HCT116 (cell line): ENCODE data around the gene WWTR1. TPM values are rescaled to one million over a fixed set of nuclear protein-coding genes. Genes with fewer than 3 reads are reported as not detected.

Experiments
- ATAC-seq: fragments of 200-7000 bp; cut with Tn5 transposase; 2 replicates; pipeline ENCODE4 v1.9.1; 2020; ENCODE audit warnings: mild to moderate bottlenecking, moderate library complexity
- BruUV-seq: library from RNA; stranded (reverse); fragments of 400-500 nt; replicated peaks from 2 replicates; lab custom pipeline; 2021; lab: Mats Ljungman, UMichigan
- CTCF ChIA-PET: fragments of 300-600 bp; sonication (Branson Sonifier 250); formaldehyde crosslinking; loops from one replicate; lab custom pipeline; 2021; ENCODE audit warnings: antibody characterized with exemption; lab: Charles Lee
- POLR2A ChIA-PET: fragments of 300-600, 350-600 bp; sonication (Branson Sonifier 250); formaldehyde crosslinking; loops from one replicate; lab custom pipeline; 2021; ENCODE audit warnings: antibody characterized with exemption; lab: Charles Lee
- RAD21 ChIA-PET, 2 experiments: fragments of 300-600 bp; sonication (Branson Sonifier 250); formaldehyde crosslinking; loops; one replicate each; lab custom pipeline; 2023; ENCODE audit warnings: low total read pairs in 2 of 2; ENCODE audit not compliant: uncharacterized antibody in 2 of 2, unreplicated experiment in 2 of 2, low non-redundant PET in 1 of 2; lab: Charles Lee
- DNase-seq: peaks from one replicate; pipeline ENCODE4 v3.0.0-alpha.2; 2010; ENCODE audit warnings: low read depth, low spot score
- H2AFZ ChIP-seq: fragments of 200-600 bp; shearing (Covaris generic), sonication (generic); 2 replicates; pipeline ENCODE4 v1.6.1; 2017; ENCODE audit warnings: low read depth, mixed run types, mixed read lengths, antibody characterized with exemption, low read length; ENCODE audit not compliant: poor library complexity, severe bottlenecking
- H3K27ac ChIP-seq: 2 replicates; pipeline ENCODE4 v1.5.1; 2012; ENCODE audit warnings: low read depth, low read length
- H3K27me3 ChIP-seq: fragments of 200-600 bp; sonication (generic); 2 replicates; pipeline ENCODE4 v1.6.1; 2016; ENCODE audit warnings: mixed run types, low read length, mixed read lengths; ENCODE audit not compliant: insufficient read depth
- H3K36me3 ChIP-seq, 2 experiments: fragments of 200-500 bp in 1 of 2; fragments of 200-600 bp in 1 of 2; sonication (Bioruptor generic) in 1 of 2; sonication (generic) in 1 of 2; 2 replicates each; pipeline versions ENCODE4 v1.5.1 to v1.6.1; 2014 to 2016; ENCODE audit warnings: low read length in 2 of 2, inconsistent platforms in 1 of 2, mixed read lengths in 1 of 2, mixed run types in 1 of 2; ENCODE audit not compliant: insufficient read depth in 2 of 2, control insufficient read depth in 1 of 2
- H3K4me1 ChIP-seq, 2 experiments: fragments of 200-600 bp in 1 of 2; sonication (generic) in 1 of 2; 2 replicates each; pipeline versions ENCODE4 v1.5.1 to v1.6.1; 2012 to 2017; ENCODE audit warnings: low read length in 2 of 2, inconsistent platforms in 1 of 2, mild to moderate bottlenecking in 1 of 2, mixed read lengths in 1 of 2, mixed run types in 1 of 2, moderate library complexity in 1 of 2; ENCODE audit not compliant: insufficient read depth in 2 of 2, control insufficient read depth in 1 of 2
- H3K4me2 ChIP-seq: fragments of 200-600 bp; sonication (generic); 2 replicates; pipeline ENCODE4 v1.6.1; 2017; ENCODE audit warnings: mixed run types, low read length, mixed read lengths
- H3K4me3 ChIP-seq, 2 experiments: fragments of 200-600 bp in 1 of 2; sonication (generic) in 1 of 2; replicated peaks in 1 of 2; 2 replicates each; pipeline ENCODE4 v1.5.1; 2011 to 2016; ENCODE audit warnings: low read length in 2 of 2, control low read depth in 1 of 2, low read depth in 1 of 2, mild to moderate bottlenecking in 1 of 2, mixed read lengths in 1 of 2, mixed run types in 1 of 2
- H3K79me2 ChIP-seq: fragments of 200-600 bp; sonication (generic); 2 replicates; pipeline ENCODE4 v1.6.1; 2017; ENCODE audit warnings: mild to moderate bottlenecking, mixed run types, low read length, moderate library complexity, mixed read lengths; ENCODE audit not compliant: insufficient read depth
- H3K9ac ChIP-seq: fragments of 200-600 bp; sonication (generic); 2 replicates; pipeline ENCODE4 v1.6.1; 2016; ENCODE audit warnings: low read length, mixed read lengths
- H3K9me2 ChIP-seq: fragments of 200-600 bp; sonication (generic), shearing (Covaris generic); 2 replicates; pipeline ENCODE4 v1.6.1; 2017; ENCODE audit warnings: mixed run types, mild to moderate bottlenecking, moderate library complexity; ENCODE audit not compliant: insufficient read depth
- H3K9me3 ChIP-seq, 2 experiments: fragments of 200-500 bp in 1 of 2; fragments of 200-600 bp in 1 of 2; sonication (Bioruptor generic) in 1 of 2; sonication (generic) in 1 of 2; 2 replicates each; pipeline ENCODE4 v1.6.1; 2014 to 2017; ENCODE audit warnings: low read length in 2 of 2, mixed read lengths in 2 of 2, inconsistent platforms in 1 of 2, low read depth in 1 of 2, mild to moderate bottlenecking in 1 of 2, mixed run types in 1 of 2, moderate library complexity in 1 of 2; ENCODE audit not compliant: control insufficient read depth in 1 of 2, insufficient read depth in 1 of 2
- H4K20me1 ChIP-seq: fragments of 200-600 bp; sonication (generic), shearing (Covaris generic); 2 replicates; pipeline ENCODE4 v1.6.1; 2017; ENCODE audit warnings: mixed run types, mild to moderate bottlenecking, moderate library complexity; ENCODE audit not compliant: insufficient read depth
- CBX3 ChIP-seq: IDR thresholded peaks from 2 replicates; pipeline ENCODE4 v1.6.1; 2012; ENCODE audit warnings: low read depth
- EGR1 ChIP-seq: IDR thresholded peaks from 2 replicates; pipeline ENCODE4 v1.6.1; 2012; ENCODE audit warnings: low read depth
- ELF1 ChIP-seq: IDR thresholded peaks from 2 replicates; pipeline ENCODE4 v1.6.1; 2012; ENCODE audit warnings: low read depth, borderline replicate concordance
- EZH2 ChIP-seq: fragments of 200-600 bp; sonication (generic); IDR thresholded peaks from 2 replicates; pipeline ENCODE4 v1.6.1; 2017; ENCODE audit warnings: antibody characterized with exemption, mixed run types
- EZH2phosphoT487 ChIP-seq: fragments of 200-600 bp; IDR thresholded peaks from 2 replicates; pipeline ENCODE4 v1.6.1; 2018; ENCODE audit warnings: antibody characterized with exemption, borderline replicate concordance
- FOSL1 ChIP-seq: IDR thresholded peaks from 2 replicates; pipeline ENCODE4 v1.6.1; 2012; ENCODE audit warnings: low read depth
- JUND ChIP-seq: IDR thresholded peaks from 2 replicates; pipeline ENCODE4 v1.6.1; 2012
- POLR2AphosphoS5 ChIP-seq: IDR thresholded peaks from 2 replicates; pipeline ENCODE4 v1.6.1; 2011; ENCODE audit warnings: mild to moderate bottlenecking, low read depth, low read length, moderate library complexity
- RAD21 ChIP-seq: IDR thresholded peaks from 2 replicates; pipeline ENCODE4 v1.6.1; 2012; ENCODE audit warnings: low read depth, mild to moderate bottlenecking
- SIN3A ChIP-seq: IDR thresholded peaks from 2 replicates; pipeline ENCODE4 v1.6.1; 2012; ENCODE audit warnings: low read depth
- SP1 ChIP-seq: IDR thresholded peaks from 2 replicates; pipeline ENCODE4 v1.6.1; 2012; ENCODE audit warnings: low read depth
- SRF ChIP-seq: IDR thresholded peaks from 2 replicates; pipeline ENCODE4 v1.6.1; 2012; ENCODE audit warnings: low read depth
- TCF7L2 ChIP-seq: IDR thresholded peaks from 2 replicates; pipeline ENCODE4 v1.7.0; 2011; ENCODE audit warnings: borderline replicate concordance, inconsistent platforms; ENCODE audit not compliant: insufficient read depth, insufficient read length; ENCODE audit errors: extremely low read depth
- YY1 ChIP-seq: IDR thresholded peaks from 2 replicates; pipeline ENCODE4 v1.6.1; 2011; ENCODE audit warnings: low read length, low read depth, moderate library complexity, mild to moderate bottlenecking; ENCODE audit not compliant: insufficient replicate concordance; ENCODE audit errors: extremely low read depth
- ZFX ChIP-seq: fragments of 450-650 bp; IDR thresholded peaks from 2 replicates; pipeline ENCODE4 v1.6.1; 2017
- ZNF274 ChIP-seq: fragments of 200-500 bp; sonication (Bioruptor generic); IDR thresholded peaks from 2 replicates; pipeline ENCODE4 v1.6.1; 2014; ENCODE audit warnings: mild to moderate bottlenecking, low read depth, low read length, inconsistent platforms
- intact Hi-C: fragments of 100-400 bp; cut with micrococcal nuclease; formaldehyde crosslinking; loops from 2 replicates; pipeline ENCODE4 v1.10.0; 2022
- total RNA-seq: library from RNA; stranded (reverse); gene quantifications from one replicate; pipeline ENCODE4 v1.2.1, GENCODE V29; 2021; ENCODE audit not compliant: unreplicated experiment
- TF ChIP-seq, protein P1 (sequence below): IDR thresholded peaks from 2 replicates; pipeline ENCODE4 v1.6.1; 2012; ENCODE audit warnings: low read depth
- TF ChIP-seq, protein P2 (sequence below): IDR thresholded peaks from 2 replicates; pipeline ENCODE4 v1.6.1; 2012
- TF ChIP-seq, protein P3 (sequence below), 3 experiments: fragments of 200-600 bp in 1 of 3; sonication (generic) in 1 of 3; IDR thresholded peaks in 2 of 3; conservative IDR thresholded peaks in 1 of 3; 2 replicates each; pipeline ENCODE4 v1.5.1; 2012 to 2017; ENCODE audit warnings: low read depth in 2 of 3, low read length in 2 of 3, antibody characterized with exemption in 1 of 3, borderline replicate concordance in 1 of 3, control low read depth in 1 of 3, mild to moderate bottlenecking in 1 of 3, mixed read lengths in 1 of 3, mixed run types in 1 of 3, moderate library complexity in 1 of 3; ENCODE audit not compliant: insufficient read depth in 1 of 3
- TF ChIP-seq, protein P4 (sequence below): IDR thresholded peaks from 2 replicates; pipeline ENCODE4 v1.6.1; 2011; ENCODE audit warnings: mild to moderate bottlenecking, low read length, moderate library complexity; ENCODE audit not compliant: insufficient replicate concordance; ENCODE audit errors: extremely low read depth

The WWTR1 gene
- total RNA-seq, 1 experiment from 2014 or later: 46.9 TPM

DNA sequence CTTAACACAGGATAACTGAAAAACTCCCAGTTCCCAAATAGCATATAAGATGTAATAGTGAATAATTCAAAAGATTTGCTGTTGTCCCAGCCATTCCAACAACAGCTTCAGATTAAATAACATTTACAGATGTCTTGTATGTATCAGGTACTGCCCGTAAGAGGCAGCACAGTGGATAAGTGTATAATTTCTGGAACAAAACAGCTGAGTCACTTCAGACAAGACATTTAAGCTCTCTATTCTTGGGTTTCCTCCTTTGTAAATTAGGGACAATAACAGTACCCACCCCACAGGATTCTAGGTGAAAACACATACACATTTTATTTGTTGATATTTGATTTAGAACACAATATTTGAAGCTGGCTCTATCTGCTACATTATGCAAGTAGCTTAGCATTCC lies 2.6 kb upstream of the WWTR1 start:
- no peak for ATAC-seq
- H4K20me1 ChIP-seq: no peaks in the 10 kb centered on the region
- ChIA-PET POLR2A (interaction anchor here (0.6 to 2.9 kb wide), 3 partner anchors 12 to 91 kb away, joined by 3 to 8 read pairs (median 5); no protein-coding TSS in a partner anchor), CTCF (interaction anchor here (1.2 to 3.2 kb wide), 4 partner anchors 14 to 92 kb away, joined by 3 to 19 read pairs (median 5); partner anchors contain the start of gene COMMD2), RAD21 (interaction anchor here in 1 of 2 experiments (0.6 kb wide), 1 partner anchor 10 kb away, joined by 4 read pairs; no protein-coding TSS in a partner anchor)
- H3K27ac ChIP-seq: no peak overlapping the region
- BruUV-seq: no TSS peak
- H3K79me2 ChIP-seq: peaks cover 22% of the 10 kb centered on the region
- H3K9me2 ChIP-seq: no peaks in the 10 kb centered on the region
- H3K36me3 ChIP-seq: peaks cover 0 to 3% of the 10 kb centered on the region in 2 experiments; a peak in 1 of 4 replicates
- TF ChIP-seq ELF1: no peak
- TF ChIP-seq EZH2phosphoT487: no peak
- TF ChIP-seq RAD21: no peak
- TF ChIP-seq, protein P1, sequence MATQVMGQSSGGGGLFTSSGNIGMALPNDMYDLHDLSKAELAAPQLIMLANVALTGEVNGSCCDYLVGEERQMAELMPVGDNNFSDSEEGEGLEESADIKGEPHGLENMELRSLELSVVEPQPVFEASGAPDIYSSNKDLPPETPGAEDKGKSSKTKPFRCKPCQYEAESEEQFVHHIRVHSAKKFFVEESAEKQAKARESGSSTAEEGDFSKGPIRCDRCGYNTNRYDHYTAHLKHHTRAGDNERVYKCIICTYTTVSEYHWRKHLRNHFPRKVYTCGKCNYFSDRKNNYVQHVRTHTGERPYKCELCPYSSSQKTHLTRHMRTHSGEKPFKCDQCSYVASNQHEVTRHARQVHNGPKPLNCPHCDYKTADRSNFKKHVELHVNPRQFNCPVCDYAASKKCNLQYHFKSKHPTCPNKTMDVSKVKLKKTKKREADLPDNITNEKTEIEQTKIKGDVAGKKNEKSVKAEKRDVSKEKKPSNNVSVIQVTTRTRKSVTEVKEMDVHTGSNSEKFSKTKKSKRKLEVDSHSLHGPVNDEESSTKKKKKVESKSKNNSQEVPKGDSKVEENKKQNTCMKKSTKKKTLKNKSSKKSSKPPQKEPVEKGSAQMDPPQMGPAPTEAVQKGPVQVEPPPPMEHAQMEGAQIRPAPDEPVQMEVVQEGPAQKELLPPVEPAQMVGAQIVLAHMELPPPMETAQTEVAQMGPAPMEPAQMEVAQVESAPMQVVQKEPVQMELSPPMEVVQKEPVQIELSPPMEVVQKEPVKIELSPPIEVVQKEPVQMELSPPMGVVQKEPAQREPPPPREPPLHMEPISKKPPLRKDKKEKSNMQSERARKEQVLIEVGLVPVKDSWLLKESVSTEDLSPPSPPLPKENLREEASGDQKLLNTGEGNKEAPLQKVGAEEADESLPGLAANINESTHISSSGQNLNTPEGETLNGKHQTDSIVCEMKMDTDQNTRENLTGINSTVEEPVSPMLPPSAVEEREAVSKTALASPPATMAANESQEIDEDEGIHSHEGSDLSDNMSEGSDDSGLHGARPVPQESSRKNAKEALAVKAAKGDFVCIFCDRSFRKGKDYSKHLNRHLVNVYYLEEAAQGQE: no peak
- TF ChIP-seq SRF: no peak
- no peak for TF ChIP-seq EGR1
- TF ChIP-seq SP1: no peak
- no peak for TF ChIP-seq YY1
- TF ChIP-seq SIN3A: no peak
- no peak for TF ChIP-seq CBX3
- TF ChIP-seq, protein P2, sequence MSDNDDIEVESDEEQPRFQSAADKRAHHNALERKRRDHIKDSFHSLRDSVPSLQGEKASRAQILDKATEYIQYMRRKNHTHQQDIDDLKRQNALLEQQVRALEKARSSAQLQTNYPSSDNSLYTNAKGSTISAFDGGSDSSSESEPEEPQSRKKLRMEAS: no peak
- TF ChIP-seq POLR2AphosphoS5: no peak
- no peak for TF ChIP-seq TCF7L2
- no peak for TF ChIP-seq FOSL1
- no peak for TF ChIP-seq JUND
- TF ChIP-seq, protein P3, sequence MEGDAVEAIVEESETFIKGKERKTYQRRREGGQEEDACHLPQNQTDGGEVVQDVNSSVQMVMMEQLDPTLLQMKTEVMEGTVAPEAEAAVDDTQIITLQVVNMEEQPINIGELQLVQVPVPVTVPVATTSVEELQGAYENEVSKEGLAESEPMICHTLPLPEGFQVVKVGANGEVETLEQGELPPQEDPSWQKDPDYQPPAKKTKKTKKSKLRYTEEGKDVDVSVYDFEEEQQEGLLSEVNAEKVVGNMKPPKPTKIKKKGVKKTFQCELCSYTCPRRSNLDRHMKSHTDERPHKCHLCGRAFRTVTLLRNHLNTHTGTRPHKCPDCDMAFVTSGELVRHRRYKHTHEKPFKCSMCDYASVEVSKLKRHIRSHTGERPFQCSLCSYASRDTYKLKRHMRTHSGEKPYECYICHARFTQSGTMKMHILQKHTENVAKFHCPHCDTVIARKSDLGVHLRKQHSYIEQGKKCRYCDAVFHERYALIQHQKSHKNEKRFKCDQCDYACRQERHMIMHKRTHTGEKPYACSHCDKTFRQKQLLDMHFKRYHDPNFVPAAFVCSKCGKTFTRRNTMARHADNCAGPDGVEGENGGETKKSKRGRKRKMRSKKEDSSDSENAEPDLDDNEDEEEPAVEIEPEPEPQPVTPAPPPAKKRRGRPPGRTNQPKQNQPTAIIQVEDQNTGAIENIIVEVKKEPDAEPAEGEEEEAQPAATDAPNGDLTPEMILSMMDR (IDR thresholded peaks at IDR 0.05 in 2 of 3, conservative IDR thresholded peaks at IDR 0.05 in 1 of 3; ENCODE audit: borderline replicate concordance in 1 of 3, insufficient read depth in 1 of 3, low read depth in 2 of 3, low read length in 2 of 3): no peak
- no peak for TF ChIP-seq ZFX
- TF ChIP-seq, protein P4, sequence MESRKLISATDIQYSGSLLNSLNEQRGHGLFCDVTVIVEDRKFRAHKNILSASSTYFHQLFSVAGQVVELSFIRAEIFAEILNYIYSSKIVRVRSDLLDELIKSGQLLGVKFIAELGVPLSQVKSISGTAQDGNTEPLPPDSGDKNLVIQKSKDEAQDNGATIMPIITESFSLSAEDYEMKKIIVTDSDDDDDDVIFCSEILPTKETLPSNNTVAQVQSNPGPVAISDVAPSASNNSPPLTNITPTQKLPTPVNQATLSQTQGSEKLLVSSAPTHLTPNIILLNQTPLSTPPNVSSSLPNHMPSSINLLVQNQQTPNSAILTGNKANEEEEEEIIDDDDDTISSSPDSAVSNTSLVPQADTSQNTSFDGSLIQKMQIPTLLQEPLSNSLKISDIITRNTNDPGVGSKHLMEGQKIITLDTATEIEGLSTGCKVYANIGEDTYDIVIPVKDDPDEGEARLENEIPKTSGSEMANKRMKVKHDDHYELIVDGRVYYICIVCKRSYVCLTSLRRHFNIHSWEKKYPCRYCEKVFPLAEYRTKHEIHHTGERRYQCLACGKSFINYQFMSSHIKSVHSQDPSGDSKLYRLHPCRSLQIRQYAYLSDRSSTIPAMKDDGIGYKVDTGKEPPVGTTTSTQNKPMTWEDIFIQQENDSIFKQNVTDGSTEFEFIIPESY: no peak
- TF ChIP-seq EZH2: no peak
- TF ChIP-seq ZNF274: no peak
- H3K4me1 ChIP-seq: peaks cover 23 to 62% of the 10 kb centered on the region in 2 experiments
- H3K4me3 ChIP-seq: no peak overlapping the region
- H3K9ac ChIP-seq: no peak overlapping the region
- H3K9me3 ChIP-seq: no peaks in the 10 kb centered on the region
- no peaks in the 10 kb centered on the region for H3K27me3 ChIP-seq
- intact Hi-C loops: no loop called here
- no peak overlapping the region for H3K4me2 ChIP-seq
- H2AFZ ChIP-seq: no peak overlapping the region
- no peak for DNase-seq
